IgD-negative memory B cell (primary cell): ENCODE results near the gene KCNE2. TPM values are rescaled to one million over a fixed set of nuclear protein-coding genes. Genes with fewer than 3 reads are reported as not detected.
"Not testable (repeated sequence)": the region's sequence is repeated elsewhere in the genome, so short reads cannot be mapped to it uniquely, and the experiment has no call there.

Experiments
- H3K27ac Mint-ChIP-seq, 3 donors: one replicate each; pipeline ENCODE4 v1.8.0; 2020 to 2022; ENCODE audit warnings: mild to moderate bottlenecking in 3 of 3, mixed read lengths in 3 of 3, moderate library complexity in 1 of 3
- H3K27me3 Mint-ChIP-seq: one replicate; pipeline ENCODE4 v1.8.0; 2021; ENCODE audit warnings: mixed read lengths
- H3K36me3 Mint-ChIP-seq: one replicate; pipeline ENCODE4 v1.8.0; 2020; ENCODE audit warnings: mild to moderate bottlenecking, mixed read lengths
- H3K4me1 Mint-ChIP-seq, 3 donors: one replicate each; pipeline ENCODE4 v1.8.0; 2020 to 2022; ENCODE audit warnings: mixed read lengths in 3 of 3, mild to moderate bottlenecking in 1 of 3
- H3K4me3 Mint-ChIP-seq, 4 donors: one replicate each; pipeline ENCODE4 v1.8.0; 2020 to 2022; ENCODE audit warnings: mild to moderate bottlenecking in 4 of 4, mixed read lengths in 4 of 4, moderate library complexity in 3 of 4
- H3K9me3 Mint-ChIP-seq, 3 donors: one replicate each; pipeline ENCODE4 v1.8.0; 2020 to 2021; ENCODE audit warnings: mixed read lengths in 3 of 3, mild to moderate bottlenecking in 1 of 3
- polyA plus RNA-seq: library from polyadenylated mRNA; unstranded; fragments of 300-500 nt; fragmentation: Illumina TruSeq; gene quantifications from one replicate; pipeline ENCODE4 v1.2.3, GENCODE V29; 2021

The KCNE2 gene
- polyA plus RNA-seq, 1 donor from 2014 or later = not detected

DNA sequence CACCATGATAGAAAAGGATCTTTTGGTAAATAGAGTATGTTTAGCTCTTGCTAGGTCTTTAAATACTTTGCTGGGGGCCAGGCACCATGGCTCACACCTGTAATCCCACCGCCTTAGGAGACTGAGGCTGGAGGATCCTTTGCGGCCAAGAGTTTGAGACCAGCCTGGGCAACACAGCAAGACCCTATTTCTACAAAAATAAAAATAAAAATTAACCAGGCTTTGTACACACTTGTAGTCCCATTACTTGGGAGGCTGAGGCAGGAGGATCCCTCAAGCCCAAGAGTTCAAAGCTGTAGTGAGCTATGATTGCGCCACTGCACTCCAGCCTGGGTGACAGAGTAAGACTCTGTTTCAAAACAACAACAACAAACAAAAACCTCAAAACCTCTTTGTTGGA, 1.1 kb upstream of the KCNE2 start:
- Mint-ChIP-seq H3K27me3 (peaks cover 6% of the 10 kb centered on the region), H3K4me3 (no peak overlapping the region), H3K27ac (no peak overlapping the region), H3K36me3 (peaks cover 3% of the 10 kb centered on the region), H3K9me3 (peaks cover 0 to 5% (median 2%) of the 10 kb centered on the region in 3 donors), H3K4me1 (peaks cover 2 to 6% (median 4%) of the 10 kb centered on the region in 3 donors)

DNA sequence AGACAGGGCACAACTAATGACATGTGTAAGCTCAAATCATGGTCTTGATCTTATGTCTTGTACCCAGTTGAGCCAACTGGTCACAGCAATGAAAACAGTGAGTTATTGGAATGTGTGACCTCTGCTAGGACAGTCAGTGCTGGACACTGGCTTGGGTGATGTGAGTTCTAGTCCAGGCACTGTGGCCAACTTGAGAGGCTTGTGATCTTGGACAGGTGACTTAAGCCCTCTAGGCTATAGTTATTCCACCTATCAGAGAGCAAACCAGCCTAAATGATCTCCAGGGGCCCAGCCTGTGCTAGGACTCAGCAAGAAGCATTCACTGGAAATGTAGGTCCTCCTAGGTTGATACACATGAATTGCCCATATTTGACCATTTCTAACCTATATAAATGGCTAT, 1.1 kb downstream of the KCNE2 start:
- Mint-ChIP-seq H3K27me3 (peaks cover 10% of the 10 kb centered on the region), H3K36me3 (peaks cover 1% of the 10 kb centered on the region), H3K4me1 (peaks cover 2 to 6% (median 4%) of the 10 kb centered on the region in 3 donors), H3K4me3 (no peak overlapping the region), H3K9me3 (no peaks in the 10 kb centered on the region), H3K27ac (no peak overlapping the region)

DNA sequence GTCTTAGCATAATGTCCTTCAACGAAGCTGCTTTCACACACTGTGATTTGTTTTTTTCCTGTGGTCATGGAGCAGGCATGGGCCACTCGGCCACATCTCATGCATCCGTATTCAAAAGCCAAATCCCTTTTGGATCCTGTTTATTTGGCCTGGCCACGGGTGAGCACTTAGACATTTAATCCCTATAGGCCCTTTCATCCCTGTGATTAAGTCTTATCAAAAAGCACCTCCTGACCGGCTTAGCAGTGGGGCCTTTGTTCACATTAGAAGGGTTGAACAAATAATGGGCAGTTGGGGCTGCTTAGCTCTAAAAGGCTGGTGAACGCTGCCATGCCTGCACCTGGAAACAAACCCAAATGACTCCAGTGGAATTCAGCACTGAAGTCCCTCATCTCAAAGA, 2.0 kb downstream of the KCNE2 start:
- no peak overlapping the region for H3K27ac Mint-ChIP-seq
- H3K4me3 Mint-ChIP-seq = no peak overlapping the region
- H3K4me1 Mint-ChIP-seq = peaks cover 2 to 6% (median 4%) of the 10 kb centered on the region in 3 donors
- peaks cover 10% of the 10 kb centered on the region for H3K27me3 Mint-ChIP-seq
- H3K9me3 Mint-ChIP-seq = no peaks in the 10 kb centered on the region
- H3K36me3 Mint-ChIP-seq = peaks cover 1% of the 10 kb centered on the region

DNA sequence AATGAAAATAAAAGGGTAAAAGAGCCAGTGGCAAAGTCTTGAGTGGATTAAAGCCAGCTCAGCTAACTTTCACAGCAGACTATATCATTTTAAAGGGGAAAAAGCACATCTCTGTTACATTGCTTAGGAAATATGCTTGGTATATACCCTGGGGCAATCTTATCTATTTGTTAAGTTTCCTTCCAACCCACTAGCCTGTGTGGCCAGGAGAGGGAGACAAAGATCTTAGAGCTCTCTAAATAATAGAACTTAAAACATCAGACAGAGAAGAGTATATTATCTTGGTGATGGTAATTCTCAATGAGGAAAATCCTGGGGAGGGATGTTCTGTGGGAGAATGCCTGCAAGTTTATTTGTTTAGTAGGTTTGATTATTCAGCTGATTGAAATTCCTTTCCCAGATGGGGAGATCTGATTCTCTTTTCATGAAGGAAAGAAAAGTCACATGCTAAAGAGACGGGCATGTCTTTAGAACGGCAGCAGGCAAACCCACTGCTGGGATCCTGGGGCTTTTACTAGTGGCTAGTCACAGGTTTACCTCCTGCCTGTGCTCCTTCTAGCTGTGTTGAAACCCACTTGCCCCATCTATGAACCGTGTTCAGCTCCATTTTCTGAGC, 3.6 kb downstream of the KCNE2 start:
- no peak overlapping the region for H3K4me3 Mint-ChIP-seq

DNA sequence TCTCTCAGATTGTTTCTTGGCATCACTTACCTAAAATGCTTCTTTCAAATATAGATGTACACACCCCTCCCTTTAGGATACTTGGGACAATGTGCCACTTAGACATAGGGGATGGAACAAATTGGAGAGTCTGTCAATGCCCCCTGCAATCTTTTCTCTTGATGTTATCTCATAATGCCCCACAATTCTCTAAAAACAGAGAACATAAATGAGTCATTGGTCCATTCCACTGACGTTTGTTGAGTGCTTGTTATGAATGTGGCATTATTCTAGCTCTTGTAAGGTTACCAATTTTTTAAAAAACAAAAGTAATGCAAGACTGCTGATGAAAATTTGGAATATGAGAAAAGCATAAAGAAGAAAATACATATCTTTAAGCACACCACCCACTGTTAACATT, 5.9 kb downstream of the KCNE2 start:
- H3K36me3 Mint-ChIP-seq = peaks cover under 1% of the 10 kb centered on the region
- H3K4me1 Mint-ChIP-seq = no peaks in the 10 kb centered on the region
- peaks cover 7% of the 10 kb centered on the region for H3K27me3 Mint-ChIP-seq
- H3K27ac Mint-ChIP-seq = no peak overlapping the region
- no peak overlapping the region for H3K4me3 Mint-ChIP-seq
- no peaks in the 10 kb centered on the region for H3K9me3 Mint-ChIP-seq

More for the DNA sequence above, 3.6 kb downstream of the KCNE2 start:
- Mint-ChIP-seq H3K27ac (no peak overlapping the region), H3K36me3 (peaks cover 1% of the 10 kb centered on the region), H3K27me3 (peaks cover 7% of the 10 kb centered on the region), H3K4me1 (no peaks in the 10 kb centered on the region), H3K9me3 (no peaks in the 10 kb centered on the region)

DNA sequence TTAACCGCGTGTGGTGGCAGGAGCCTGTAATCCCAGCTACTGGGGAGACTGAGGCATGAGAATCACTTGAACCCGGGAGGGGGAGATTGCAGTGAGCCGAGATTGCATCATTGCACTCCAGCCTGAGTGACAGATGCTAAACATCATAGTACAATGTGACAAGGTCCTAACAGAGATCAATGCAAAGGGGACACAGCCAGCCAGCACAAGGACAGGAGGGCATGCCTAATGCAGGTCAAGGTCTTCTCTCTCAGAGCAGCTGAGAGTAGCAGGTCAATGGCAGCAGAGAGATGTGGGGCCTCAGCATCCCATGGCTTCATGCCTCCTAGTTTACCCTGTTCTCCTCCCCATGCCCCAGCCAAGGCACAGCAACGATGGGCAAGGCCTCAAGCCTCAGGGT, 8.5 kb downstream of the KCNE2 start:
- no peaks in the 10 kb centered on the region for H3K9me3 Mint-ChIP-seq

DNA sequence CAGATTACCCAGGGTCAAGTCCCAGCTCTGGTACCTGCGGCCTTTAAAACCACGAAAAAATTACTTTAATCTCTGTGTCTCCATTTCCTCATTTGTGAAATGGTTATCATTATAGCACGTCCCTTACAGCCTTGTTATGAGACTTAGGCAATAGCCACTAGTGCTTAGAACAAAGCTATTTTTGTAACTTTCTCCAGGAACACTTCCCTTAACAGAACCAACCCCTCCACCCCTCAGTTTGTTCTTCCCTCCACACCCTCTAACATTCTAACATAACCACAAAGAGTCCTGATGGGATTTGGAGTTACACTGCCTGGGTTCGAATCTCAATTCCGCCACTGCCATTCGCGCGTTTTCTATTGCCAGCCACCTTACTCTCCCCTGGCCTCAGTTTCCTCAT, 10.7 kb downstream of the KCNE2 start:
- not testable (repeated sequence) for H3K27me3 Mint-ChIP-seq, H3K36me3 Mint-ChIP-seq, H3K4me1 Mint-ChIP-seq, H3K9me3 Mint-ChIP-seq, H3K27ac Mint-ChIP-seq, H3K4me3 Mint-ChIP-seq

More for the DNA sequence above, 8.5 kb downstream of the KCNE2 start:
- Mint-ChIP-seq H3K36me3 (no peaks in the 10 kb centered on the region), H3K4me3 (peak overlapping the region in 1 of 4 donors; percentile 2), H3K27me3 (peaks cover 7% of the 10 kb centered on the region), H3K27ac (no peak overlapping the region), H3K4me1 (no peaks in the 10 kb centered on the region)

DNA sequence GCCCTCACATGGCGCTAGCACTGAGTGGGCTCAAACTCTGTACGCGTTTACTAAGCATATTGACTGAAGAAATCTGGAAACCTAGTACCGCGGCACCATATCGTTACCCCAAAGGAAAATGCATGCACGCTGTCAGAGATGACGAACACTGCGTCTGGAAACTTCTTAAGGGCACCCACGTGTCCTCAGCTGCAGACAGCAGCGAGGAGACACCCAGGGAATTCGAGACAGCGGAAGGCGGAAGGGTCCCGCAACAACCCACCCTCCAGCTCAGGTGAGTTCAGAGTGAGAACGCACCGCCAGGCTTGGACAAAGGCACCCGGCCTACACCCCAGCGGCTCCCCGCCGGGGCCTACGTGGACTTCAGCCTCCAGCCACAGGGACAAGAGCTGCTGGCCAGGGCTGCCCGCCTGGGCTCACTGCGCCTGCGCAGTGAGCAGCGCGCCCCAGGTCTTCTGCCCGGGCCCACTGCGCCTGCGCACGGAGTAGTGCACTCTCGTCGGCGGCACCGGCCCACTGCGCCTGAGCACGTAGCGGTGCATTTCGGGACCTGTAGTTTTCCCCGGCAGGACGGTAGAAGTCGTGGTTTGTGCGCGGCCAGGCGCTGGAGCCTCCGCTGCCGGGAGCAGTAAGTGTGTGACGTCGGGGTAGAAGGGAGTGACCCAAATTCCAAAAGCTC, 11.3 kb downstream of the KCNE2 start, which contains the start of gene SMIM11:
Gene SMIM11 (plus strand): TSS at position 568 of the 679 bp plus-strand sequence. CDS start 3,998 bp downstream, outside the sequence.
- not testable (repeated sequence) for H3K27ac Mint-ChIP-seq, H3K9me3 Mint-ChIP-seq, H3K27me3 Mint-ChIP-seq, H3K36me3 Mint-ChIP-seq, H3K4me3 Mint-ChIP-seq, H3K4me1 Mint-ChIP-seq

DNA sequence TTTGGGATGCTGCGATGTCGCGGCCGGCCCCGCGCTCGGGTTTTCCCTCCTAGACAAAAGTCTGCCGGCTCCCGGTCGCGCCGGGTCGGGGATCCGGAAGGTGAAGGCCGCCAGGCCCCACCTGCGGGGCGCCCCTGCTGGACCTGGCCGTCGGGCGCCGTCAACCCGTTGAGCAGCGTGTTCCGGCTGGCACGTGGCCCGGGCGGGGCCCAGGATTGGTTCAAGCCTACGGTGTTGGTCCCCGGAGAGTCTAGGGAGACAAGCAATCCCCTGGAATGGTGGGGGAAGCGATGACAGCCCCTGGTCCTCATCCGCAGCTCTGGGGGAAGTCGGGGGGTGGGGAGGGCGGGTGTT, 11.8 kb downstream of the KCNE2 start:
- not testable (repeated sequence) for H3K9me3 Mint-ChIP-seq, H3K36me3 Mint-ChIP-seq, H3K27me3 Mint-ChIP-seq, H3K27ac Mint-ChIP-seq, H3K4me3 Mint-ChIP-seq, H3K4me1 Mint-ChIP-seq

DNA sequence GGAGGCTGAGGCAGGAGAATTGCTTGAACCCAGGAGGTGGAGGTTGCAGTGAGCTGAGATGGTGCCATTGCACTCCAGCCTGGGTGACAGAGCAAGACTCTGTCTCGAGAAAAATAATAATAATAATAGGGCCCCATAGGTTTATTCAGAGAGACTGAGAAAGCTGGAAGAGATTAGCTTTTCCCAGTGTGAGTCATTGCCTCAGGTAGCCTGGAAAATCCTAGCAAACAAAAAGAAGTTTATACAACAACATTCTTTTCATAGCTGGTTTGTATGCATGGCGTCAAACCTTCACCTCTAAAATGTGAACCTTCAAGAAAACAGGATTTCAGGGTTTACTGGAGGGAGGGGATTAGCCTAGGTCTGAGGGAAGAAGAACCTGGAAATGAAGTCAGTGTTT, 19.3 kb downstream of the KCNE2 start:
- H3K9me3 Mint-ChIP-seq, H3K36me3 Mint-ChIP-seq, H3K27me3 Mint-ChIP-seq, H3K4me1 Mint-ChIP-seq, H3K27ac Mint-ChIP-seq, H3K4me3 Mint-ChIP-seq: not testable (repeated sequence)

DNA sequence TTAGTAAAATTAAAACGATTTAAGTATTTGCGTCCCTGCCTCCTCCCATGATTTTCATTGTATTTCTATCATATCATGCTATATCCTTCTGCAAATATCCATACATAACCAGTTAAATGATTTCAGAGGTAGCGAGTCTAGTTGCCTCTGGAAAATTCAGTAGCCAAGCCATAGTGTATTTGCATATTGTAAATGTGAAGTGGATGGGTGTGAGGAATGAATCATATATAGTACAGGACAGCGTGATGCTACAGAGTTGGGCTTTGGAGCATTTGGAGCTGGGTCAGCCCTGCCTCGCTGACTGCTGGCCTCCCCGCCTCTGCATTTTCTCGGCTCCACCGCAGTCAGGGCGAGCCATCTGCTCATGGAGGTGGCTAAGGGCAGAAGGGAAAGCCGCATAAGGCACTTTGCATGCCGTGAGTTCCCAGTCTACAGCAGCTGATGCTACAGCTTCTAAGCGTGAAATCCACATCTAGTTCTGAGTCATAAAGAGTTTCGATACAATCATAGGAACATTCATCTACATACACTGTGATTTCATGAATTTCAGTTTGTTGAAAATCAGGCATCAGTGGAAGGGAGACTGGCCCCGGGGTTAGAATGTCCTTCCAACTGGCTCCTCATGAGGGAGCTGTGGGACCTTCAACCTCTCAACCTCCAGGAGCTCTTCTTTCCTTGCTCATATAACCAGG, 20.1 kb downstream of the KCNE2 start:
- not testable (repeated sequence) for H3K27ac Mint-ChIP-seq, H3K9me3 Mint-ChIP-seq, H3K36me3 Mint-ChIP-seq, H3K4me1 Mint-ChIP-seq, H3K4me3 Mint-ChIP-seq, H3K27me3 Mint-ChIP-seq

DNA sequence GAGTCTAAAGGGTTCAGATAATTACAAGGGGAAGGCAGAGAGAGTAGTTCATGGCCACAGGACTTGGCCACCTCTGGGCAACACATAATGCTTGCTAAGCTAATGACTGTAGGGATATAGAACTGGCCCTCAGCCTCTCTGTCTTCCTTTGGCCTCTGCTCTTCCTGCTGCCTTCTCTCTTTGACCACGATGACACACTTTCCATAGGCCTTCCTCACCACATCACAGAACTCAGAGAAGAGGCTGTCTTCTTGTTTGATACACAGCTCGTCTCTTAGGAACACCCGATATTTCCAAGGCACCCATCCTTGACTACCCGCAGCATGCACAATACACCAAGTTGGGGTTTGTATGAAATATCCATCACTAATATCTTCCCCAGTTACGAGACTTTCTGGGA, 36.7 kb downstream of the KCNE2 start:
- not testable (repeated sequence) for H3K27ac Mint-ChIP-seq, H3K4me3 Mint-ChIP-seq, H3K36me3 Mint-ChIP-seq, H3K9me3 Mint-ChIP-seq, H3K27me3 Mint-ChIP-seq, H3K4me1 Mint-ChIP-seq

DNA sequence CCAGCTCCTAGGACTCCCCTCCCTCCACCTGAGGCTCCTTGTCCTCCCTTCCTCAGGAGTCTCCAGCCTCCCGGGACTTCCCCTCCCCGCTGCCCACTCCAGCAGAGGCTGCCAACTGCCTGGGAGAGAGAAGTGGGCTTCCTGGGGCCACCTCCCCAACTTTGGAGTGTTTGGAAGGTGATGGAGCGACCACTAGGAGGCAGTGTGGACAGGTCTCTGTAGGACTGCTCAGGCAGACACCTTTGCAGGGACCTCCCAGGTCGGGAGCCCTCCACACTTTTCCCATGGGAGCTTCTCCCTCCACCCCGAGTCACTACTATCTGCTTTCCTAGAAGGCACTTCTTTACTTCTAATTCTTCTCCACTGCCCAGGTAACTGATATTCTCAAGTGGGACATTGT, 40.9 kb downstream of the KCNE2 start:
- not testable (repeated sequence) for H3K9me3 Mint-ChIP-seq, H3K4me3 Mint-ChIP-seq, H3K27ac Mint-ChIP-seq, H3K27me3 Mint-ChIP-seq, H3K4me1 Mint-ChIP-seq, H3K36me3 Mint-ChIP-seq

DNA sequence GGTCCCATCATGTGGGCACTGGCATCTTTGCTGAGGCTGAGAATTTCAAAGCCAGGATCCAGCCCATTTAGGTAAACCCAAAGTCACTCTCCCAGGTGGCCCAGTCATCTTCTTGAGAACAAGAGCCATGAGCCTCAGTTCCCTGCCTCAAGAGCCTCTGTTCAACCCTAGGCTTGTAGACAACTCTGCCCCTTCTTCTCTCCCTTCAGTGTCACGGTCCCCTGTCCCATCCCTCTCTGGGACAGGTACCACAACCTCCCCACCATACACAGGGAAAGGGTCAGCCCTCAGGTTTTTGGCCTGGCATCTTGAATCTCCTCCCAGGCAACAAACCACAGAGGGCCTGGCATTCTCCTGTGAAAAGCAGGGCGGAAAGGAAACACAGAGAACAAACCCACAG, 41.9 kb downstream of the KCNE2 start:
- H3K9me3 Mint-ChIP-seq, H3K4me1 Mint-ChIP-seq, H3K27me3 Mint-ChIP-seq, H3K27ac Mint-ChIP-seq, H3K4me3 Mint-ChIP-seq, H3K36me3 Mint-ChIP-seq: not testable (repeated sequence)

DNA sequence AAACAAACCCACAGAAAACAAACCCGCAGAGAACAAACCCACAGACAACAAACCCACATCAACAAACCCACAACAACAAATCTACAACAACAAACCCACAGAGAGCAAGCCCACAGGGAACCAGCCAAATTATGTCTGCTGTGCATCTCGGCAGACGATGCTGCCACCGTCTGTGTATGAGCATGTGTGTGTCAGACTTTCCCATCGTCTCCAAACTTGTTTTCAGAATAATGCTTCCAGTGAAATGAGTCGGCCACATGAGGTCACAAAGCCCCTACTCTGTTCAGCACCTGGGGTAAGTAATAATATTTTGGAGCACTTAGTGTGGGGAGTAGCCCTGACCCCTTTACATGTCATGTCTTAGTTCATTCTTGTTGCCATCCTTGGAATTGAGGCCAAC, 42.3 kb downstream of the KCNE2 start:
- H3K4me1 Mint-ChIP-seq, H3K9me3 Mint-ChIP-seq, H3K27ac Mint-ChIP-seq, H3K36me3 Mint-ChIP-seq, H3K4me3 Mint-ChIP-seq, H3K27me3 Mint-ChIP-seq: not testable (repeated sequence)

DNA sequence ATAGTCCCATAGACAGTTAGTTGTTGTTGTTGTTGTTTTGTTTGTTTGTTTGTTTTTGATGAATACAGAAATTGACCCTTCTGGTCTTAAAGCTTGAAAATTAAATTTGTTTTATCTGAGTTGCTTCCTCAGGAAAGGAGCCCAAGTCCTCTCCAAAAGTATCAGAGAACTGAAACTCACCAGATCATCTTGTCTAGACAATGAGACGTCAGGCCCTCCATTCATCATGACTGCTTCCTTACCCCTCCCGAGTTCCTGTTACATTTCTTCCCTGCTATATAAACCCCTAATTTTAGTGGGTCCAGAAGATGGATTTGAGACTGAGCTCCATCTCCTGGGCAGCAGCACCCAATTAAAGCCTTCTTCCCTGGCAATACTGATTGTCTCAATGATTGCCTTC, 42.9 kb downstream of the KCNE2 start:
- H3K36me3 Mint-ChIP-seq, H3K4me3 Mint-ChIP-seq, H3K9me3 Mint-ChIP-seq, H3K27ac Mint-ChIP-seq, H3K4me1 Mint-ChIP-seq, H3K27me3 Mint-ChIP-seq: not testable (repeated sequence)
